Suprapubic skin (tissue), 4 donors: ENCODE results near the gene MYH14. TPM values are rescaled to one million over a fixed set of nuclear protein-coding genes. Genes with fewer than 3 reads are reported as not detected.
A peak's percentile ranks its signal among the peaks of the same experiment; 100 is the strongest.

ENCODE experiments used
- DNase-seq, 2 donors: peaks; one replicate each; pipeline ENCODE4 v3.0.0-alpha.2; 2019; ENCODE audit warnings: low spot score in 2 of 2
- H3K27ac ChIP-seq: fragments of 200-600 bp; sonication (generic); one replicate; pipeline ENCODE4 v1.5.1; 2019
- H3K27me3 ChIP-seq: fragments of 200-600 bp; sonication (generic); one replicate; pipeline ENCODE4 v1.5.1; 2019
- H3K36me3 ChIP-seq: fragments of 200-600 bp; sonication (generic); one replicate; pipeline ENCODE4 v1.5.1; 2019
- H3K4me1 ChIP-seq: fragments of 200-600 bp; sonication (generic); one replicate; pipeline ENCODE4 v1.5.1; 2019
- H3K4me3 ChIP-seq: fragments of 200-600 bp; sonication (generic); one replicate; pipeline ENCODE4 v1.5.1; 2019; ENCODE audit warnings: mild to moderate bottlenecking
- H3K9me3 ChIP-seq: fragments of 200-600 bp; sonication (generic); one replicate; pipeline ENCODE4 v1.5.1; 2019
- CTCF ChIP-seq, 2 donors: fragments of 200-600 bp in 1 of 2; fragments of 450-650 bp in 1 of 2; sonication (generic) in 1 of 2; IDR thresholded peaks; one replicate each; pipeline ENCODE4 v1.5.1; 2016 to 2019; ENCODE audit warnings: antibody characterized with exemption in 2 of 2, mild to moderate bottlenecking in 1 of 2, moderate library complexity in 1 of 2
- EP300 ChIP-seq: sonication (generic); formaldehyde crosslinking; IDR thresholded peaks from one replicate; pipeline ENCODE4 v1.6.1; 2017; ENCODE audit warnings: antibody characterized with exemption
- POLR2A ChIP-seq, 2 donors: fragments of 450-650 bp; IDR thresholded peaks; one replicate each; pipeline ENCODE4 v1.6.1; 2017; ENCODE audit warnings: antibody characterized with exemption in 2 of 2, mild to moderate bottlenecking in 2 of 2, moderate library complexity in 2 of 2
- POLR2AphosphoS5 ChIP-seq, 3 donors: sonication (generic); formaldehyde crosslinking; IDR thresholded peaks; one replicate each; pipeline ENCODE4 v1.6.1; 2017; ENCODE audit warnings: antibody characterized with exemption in 3 of 3
- WGBS: methylation state at CpG from one replicate; pipeline ENCODE4 v1.1.5; 2018; 5-methylcytosine and 5-hydroxymethylcytosine counted together
- total RNA-seq, 4 donors: library from RNA; depleted of rRNA; stranded (reverse); fragments of >200 nt; gene quantifications; one replicate each; pipeline ENCODE4 v1.1.0, GENCODE V29; 2016

MYH14 gene
- total RNA-seq, 4 donors from 2014 or later = 84.8 to 116 (median 104) TPM

- no peak for TF ChIP-seq EP300
- no peak for TF ChIP-seq CTCF (IDR thresholded peaks at IDR 0.05)
- TF ChIP-seq POLR2AphosphoS5 (IDR thresholded peaks at IDR 0.05) = no peak
- no peak for TF ChIP-seq POLR2A (IDR thresholded peaks at IDR 0.05)
- no peak for DNase-seq
- Histone ChIP-seq H3K27ac (no peak overlapping the region), H3K4me3 (no peak overlapping the region), H3K9me3 (no peaks in the 10 kb centered on the region), H3K4me1 (peaks cover 36% of the 10 kb centered on the region), H3K36me3 (no peaks in the 10 kb centered on the region), H3K27me3 (peaks cover 35% of the 10 kb centered on the region)
- 49% methylated on average over 11 of the region's 11 CpGs for WGBS
Observed at GRCh38 chr19:50324331-50324730, 120.9 kb downstream of the MYH14 start.

- no peaks in the 10 kb centered on the region for H3K36me3 ChIP-seq
- H3K27ac ChIP-seq = no peak overlapping the region
- H3K4me1 ChIP-seq = peaks cover 48% of the 10 kb centered on the region
- DNase-seq = peak in 1 of 2 donors; percentile 66
- H3K4me3 ChIP-seq = peak overlapping the region; percentile 6
- H3K27me3 ChIP-seq = peaks cover 46% of the 10 kb centered on the region
- TF ChIP-seq POLR2A (IDR thresholded peaks at IDR 0.05) = no peak
- no peak for TF ChIP-seq CTCF (IDR thresholded peaks at IDR 0.05)
- no peak for TF ChIP-seq EP300
- TF ChIP-seq POLR2AphosphoS5 (IDR thresholded peaks at IDR 0.05) = no peak
- WGBS = 3% methylated on average over 17 of the region's 48 CpGs
- H3K9me3 ChIP-seq = no peaks in the 10 kb centered on the region
Observed at GRCh38 chr19:50325310-50326100, 122.1 kb downstream of the MYH14 start.

GRCh38 chr19:50326101-50326664, 122.8 kb downstream of the MYH14 start:
- no peaks in the 10 kb centered on the region for H3K36me3 ChIP-seq
- peak overlapping the region; percentile 6 for H3K4me3 ChIP-seq
- peaks cover 50% of the 10 kb centered on the region for H3K27me3 ChIP-seq
- TF ChIP-seq POLR2A (IDR thresholded peaks at IDR 0.05) (no peak), POLR2AphosphoS5 (IDR thresholded peaks at IDR 0.05) (no peak), CTCF (IDR thresholded peaks at IDR 0.05) (no peak), EP300 (no peak)
- no peaks in the 10 kb centered on the region for H3K9me3 ChIP-seq
- DNase-seq = no peak
- no peak overlapping the region for H3K27ac ChIP-seq
- 3% methylated on average over 25 of the region's 26 CpGs for WGBS
- H3K4me1 ChIP-seq = peaks cover 55% of the 10 kb centered on the region

- H3K4me1 ChIP-seq = peaks cover 61% of the 10 kb centered on the region
Observed at GRCh38 chr19:50327013-50327412, 123.6 kb downstream of the MYH14 start.

More at GRCh38 chr19:50327013-50327412, 123.6 kb downstream of the MYH14 start:
- TF ChIP-seq CTCF (IDR thresholded peaks at IDR 0.05) (no peak), EP300 (no peak), POLR2A (IDR thresholded peaks at IDR 0.05) (no peak), POLR2AphosphoS5 (IDR thresholded peaks at IDR 0.05) (no peak)
- no peak overlapping the region for H3K4me3 ChIP-seq
- H3K27me3 ChIP-seq = peaks cover 59% of the 10 kb centered on the region
- no peaks in the 10 kb centered on the region for H3K9me3 ChIP-seq
- no peak overlapping the region for H3K27ac ChIP-seq
- H3K36me3 ChIP-seq = no peaks in the 10 kb centered on the region
- no peak for DNase-seq
- WGBS = 44% methylated on average over 4 of the region's 4 CpGs
